Skin epidermis (tissue), 12 donors: Measurements from ENCODE around the gene GLUD2.

ENCODE experiments used
- H3K27ac ChIP-seq, 21 experiments: fragments of 200-600 bp; sonication (generic) in 11 of 21; one replicate each; pipeline ENCODE4 v1.5.0; 2020; ENCODE audit warnings: mild to moderate bottlenecking in 3 of 21, inconsistent platforms in 2 of 21, moderate library complexity in 2 of 21
- H3K4me3 ChIP-seq, 7 experiments: fragments of 200-600 bp; sonication (generic) in 2 of 7; one replicate each; pipeline ENCODE4 v1.5.0; 2020; ENCODE audit warnings: inconsistent platforms in 2 of 7, mild to moderate bottlenecking in 2 of 7, moderate library complexity in 1 of 7

The GLUD2 gene

DNA sequence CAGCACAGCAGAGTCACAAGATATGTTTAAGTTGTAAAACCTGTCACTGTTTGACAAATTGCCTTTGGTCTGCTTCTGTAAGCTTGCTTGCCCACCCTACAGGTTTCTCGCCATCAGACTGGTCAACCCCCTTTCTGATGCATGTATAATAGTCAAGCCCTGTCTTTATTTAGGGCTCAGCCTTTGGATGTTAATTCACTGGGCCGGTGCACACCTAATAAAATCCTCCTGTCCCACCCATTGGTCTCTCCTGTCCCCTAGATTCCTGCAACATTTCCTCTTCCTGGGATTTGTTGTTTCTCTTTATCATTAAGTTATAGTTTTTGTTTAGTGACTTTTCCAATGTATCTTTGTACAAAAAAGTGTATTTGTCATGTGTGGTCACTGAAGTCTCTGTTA is 38.2 kb downstream of the GLUD2 start:
- Histone ChIP-seq H3K4me3 (no peak overlapping the region), H3K27ac (no peak overlapping the region)

- Histone ChIP-seq H3K4me3 (no peak overlapping the region), H3K27ac (no peak overlapping the region)
These were observed 45.6 kb downstream of the GLUD2 start for GRCh38 chrX:121093011-121093410.
